GM18951 (cell line): Measurements from ENCODE around the gene PEX12.
A peak's percentile ranks its signal among the peaks of the same experiment; 100 is the strongest.
"Not testable (repeated sequence)": the region's sequence is repeated elsewhere in the genome, so short reads cannot be mapped to it uniquely, and the experiment has no call there.

Experiments used
- POLR2A ChIP-seq: IDR thresholded peaks from 4 replicates; pipeline ENCODE4 v1.6.1; 2011; ENCODE audit warnings: mild to moderate bottlenecking; ENCODE audit not compliant: insufficient read length, insufficient read depth; ENCODE audit errors: extremely low read depth
- in situ Hi-C: fragments of 300-500 bp; cut with MboI; formaldehyde crosslinking; loops from one replicate; pipeline ENCODE4 v1.12.0; 2022; ENCODE audit warnings: low sequenced_read_pairs, mixed read lengths, inconsistent platforms; ENCODE audit not compliant: unreplicated experiment

PEX12 gene

DNA sequence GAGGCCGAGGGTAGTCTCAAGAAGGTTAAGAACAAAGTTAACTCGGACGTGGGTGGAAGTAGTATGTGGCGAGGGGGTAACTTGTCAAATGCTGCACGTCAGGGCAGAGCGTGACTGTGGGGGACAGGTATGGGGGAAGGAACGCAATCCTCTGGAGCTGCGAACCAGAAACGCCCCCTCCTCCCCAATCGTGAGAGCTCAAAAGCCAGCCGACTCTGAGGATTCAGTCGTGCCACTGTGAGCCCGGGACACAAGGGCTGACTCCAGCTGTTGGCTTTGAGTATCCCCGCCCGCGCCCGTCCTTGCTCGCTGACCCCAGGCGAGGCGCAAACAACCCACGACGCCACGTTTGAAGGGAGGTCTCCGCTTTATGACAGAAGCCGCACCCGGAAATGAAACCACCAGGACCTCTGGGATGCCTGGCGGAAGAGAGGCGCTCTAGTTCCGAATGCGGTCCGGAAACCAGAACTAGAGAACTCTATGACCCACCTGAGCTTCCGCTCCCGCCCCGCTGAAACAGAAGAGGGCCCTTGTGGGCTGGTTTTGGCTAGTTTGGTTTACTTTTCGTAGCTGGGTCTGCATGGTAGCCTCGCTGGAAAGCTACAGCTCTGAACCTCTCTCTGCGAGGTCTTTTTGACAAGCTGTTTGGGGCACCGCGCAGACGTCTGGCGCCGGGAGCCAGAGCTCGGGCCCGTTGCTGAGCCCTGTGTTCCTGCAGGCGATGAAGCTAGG is at the start of gene PEX12:
Gene PEX12 (minus strand): TSS at position 375 of the 732 bp plus-strand sequence. CDS start 550 bp downstream, outside the sequence.
- in situ Hi-C loops = no loop called here
- TF ChIP-seq POLR2A = peak; percentile 87

DNA sequence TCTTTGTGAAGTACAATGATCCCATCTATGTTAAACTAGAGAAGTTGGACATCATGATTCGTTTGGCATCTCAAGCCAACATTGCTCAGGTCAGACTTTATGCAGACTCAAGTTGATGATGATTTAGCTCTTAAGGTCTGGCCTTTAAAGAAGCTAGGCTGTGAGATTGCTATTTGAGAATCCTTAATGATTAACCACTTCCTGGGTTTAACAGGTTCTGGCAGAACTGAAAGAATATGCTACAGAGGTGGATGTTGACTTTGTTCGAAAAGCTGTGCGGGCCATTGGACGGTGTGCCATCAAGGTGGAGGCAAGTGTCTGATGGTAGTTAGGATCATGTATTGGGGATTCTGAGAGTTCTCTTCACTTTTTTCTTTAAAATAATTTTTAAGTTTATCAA is 49.0 kb upstream of the PEX12 start:
- no peak for TF ChIP-seq POLR2A
- in situ Hi-C loops = no loop called here

DNA sequence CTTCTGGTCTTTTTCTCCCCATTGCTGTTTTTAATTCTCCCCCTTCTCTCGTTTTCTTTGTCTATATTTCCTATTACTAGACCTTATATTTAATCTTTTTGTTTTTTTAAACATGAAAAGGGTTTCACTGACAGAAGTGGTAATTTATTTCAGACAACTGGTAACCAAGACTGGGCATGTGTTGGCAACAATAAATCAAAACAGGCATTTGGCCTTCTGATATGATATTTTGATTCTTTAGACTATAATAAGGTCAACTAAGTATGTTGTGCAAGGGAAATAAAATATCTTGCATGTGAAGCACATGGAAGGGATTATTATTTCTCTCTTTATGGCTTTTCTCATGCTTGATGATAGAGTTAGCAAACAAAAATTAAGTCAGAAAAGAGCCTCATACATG is 43.4 kb upstream of the PEX12 start:
- TF ChIP-seq POLR2A = no peak
- in situ Hi-C loops = no loop called here

DNA sequence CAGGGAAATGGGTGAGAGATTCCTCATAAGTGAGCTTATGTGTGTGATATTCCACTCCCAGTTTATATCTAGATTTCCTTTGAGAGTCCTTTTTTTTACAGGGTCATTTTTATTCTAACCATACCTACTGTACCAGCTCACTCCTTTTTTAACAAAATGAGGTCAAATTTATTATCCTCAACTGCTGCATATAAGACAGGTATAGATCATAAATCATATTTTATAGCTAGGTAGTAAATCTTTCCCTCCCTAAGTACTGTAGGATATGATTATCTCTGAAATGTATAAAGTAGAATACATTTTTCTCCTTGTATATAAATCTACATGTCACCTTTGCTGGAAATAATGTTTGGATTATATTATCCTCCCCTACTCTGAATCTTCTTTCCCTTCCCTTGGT is 40.3 kb upstream of the PEX12 start:
- no peak for TF ChIP-seq POLR2A
- in situ Hi-C loops = no loop called here

DNA sequence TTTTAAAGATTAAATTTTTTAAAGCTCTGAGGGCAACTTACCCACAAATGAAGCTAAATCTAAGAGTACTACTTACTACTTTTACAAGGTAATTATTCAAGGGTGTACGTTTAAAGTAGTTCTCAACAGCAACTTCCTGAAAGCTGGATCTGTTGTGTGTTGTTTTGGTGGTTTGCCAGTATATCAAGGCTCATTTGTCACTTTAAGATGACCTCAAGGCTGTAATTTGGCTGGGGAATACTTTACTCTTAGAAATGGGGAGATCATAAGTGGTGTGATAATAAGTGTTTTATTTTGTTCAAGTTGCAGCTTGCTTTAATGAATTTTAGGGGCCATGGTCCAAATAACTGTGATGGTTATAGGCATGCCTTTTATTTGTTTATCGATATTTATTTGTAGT is 39.1 kb upstream of the PEX12 start:
- no peak for TF ChIP-seq POLR2A
- in situ Hi-C loops = no loop called here

DNA sequence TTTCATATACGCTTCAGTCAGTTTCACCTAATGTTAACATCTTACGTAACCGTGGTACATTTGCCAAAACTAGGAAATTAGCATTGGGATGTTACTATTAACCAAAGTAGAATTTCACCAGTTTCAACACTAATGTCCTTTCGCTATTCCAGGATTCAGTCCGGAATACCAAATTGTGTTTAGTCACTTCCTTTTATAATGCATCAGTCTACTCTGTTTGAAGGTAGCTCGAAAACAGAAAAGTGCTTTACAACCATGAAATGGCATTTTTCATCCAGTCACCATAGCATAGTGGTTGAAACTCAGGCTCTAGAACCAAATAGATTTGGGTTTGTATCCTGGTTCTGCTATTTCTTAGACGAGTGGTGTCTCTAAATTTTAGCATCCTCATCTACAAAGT is 38.2 kb upstream of the PEX12 start:
- TF ChIP-seq POLR2A = no peak
- in situ Hi-C loops = no loop called here

DNA sequence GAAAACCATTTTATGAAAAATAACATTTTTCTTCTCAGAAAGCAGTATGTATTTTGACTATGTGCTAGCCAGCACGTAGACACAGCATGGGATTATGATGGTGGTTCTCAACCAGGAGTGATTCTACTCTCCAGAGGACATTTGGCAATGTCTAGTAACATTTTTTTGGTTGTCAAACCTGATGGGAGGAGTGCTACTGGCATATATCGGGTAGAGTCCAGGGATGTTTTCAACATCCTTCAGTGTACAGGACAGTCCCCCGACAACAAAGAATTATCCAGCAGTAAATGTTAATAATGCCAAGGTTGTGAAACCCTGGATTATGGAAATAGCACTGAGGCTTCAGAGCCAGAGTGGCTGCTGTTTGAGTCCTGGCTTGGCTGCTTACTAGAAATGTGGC is 36.4 kb upstream of the PEX12 start:
- no peak for TF ChIP-seq POLR2A
- in situ Hi-C loops = no loop called here

DNA sequence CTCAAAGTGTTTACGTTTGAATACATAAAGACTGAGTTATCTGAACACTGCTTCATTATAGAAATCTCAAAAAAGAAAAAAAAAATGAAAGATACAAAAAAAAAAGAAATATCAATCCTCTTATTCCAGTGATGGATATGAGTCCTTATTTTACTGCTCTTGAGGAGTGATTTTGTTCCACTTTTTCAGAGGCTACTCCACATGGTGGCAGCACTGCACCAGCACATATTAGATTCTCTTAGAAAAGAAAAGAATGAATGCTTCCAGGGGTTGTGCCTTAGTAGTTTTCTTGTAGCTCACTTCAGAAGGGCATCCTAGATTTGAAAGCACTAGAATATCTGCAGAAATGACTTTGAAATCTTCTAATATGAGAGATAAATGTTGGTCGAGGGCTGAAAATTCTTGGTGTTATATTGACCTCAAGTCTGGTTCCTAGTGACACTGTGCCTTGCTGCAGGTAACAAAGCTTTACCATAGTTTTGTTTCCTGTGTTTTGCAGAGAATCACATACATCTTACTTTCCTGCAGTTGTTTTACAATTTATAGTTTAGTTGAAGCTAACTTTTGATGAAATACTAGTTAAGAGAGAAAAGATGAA is 34.7 kb upstream of the PEX12 start:
- in situ Hi-C loops = no loop called here
- TF ChIP-seq POLR2A = no peak

DNA sequence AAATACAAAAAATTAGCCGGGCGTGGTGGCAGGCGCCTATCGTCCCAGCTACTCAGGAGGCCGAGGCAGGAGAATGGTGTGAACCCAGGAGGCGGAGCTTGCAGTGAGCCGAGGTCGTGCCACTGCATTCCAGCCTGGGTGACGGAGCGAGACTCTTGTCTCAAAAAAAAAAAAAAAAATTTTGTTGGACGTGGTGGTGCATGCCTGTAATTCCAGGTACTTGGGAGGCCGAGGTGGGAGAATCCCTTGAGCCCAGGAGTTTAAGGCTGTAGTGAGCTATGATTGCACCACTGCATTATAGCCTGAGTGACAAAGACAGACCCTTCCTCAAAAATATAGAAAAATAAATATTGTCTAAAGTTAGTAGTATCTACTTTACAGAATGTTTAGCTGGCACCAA is 32.4 kb upstream of the PEX12 start:
- in situ Hi-C loops = not testable (repeated sequence)

DNA sequence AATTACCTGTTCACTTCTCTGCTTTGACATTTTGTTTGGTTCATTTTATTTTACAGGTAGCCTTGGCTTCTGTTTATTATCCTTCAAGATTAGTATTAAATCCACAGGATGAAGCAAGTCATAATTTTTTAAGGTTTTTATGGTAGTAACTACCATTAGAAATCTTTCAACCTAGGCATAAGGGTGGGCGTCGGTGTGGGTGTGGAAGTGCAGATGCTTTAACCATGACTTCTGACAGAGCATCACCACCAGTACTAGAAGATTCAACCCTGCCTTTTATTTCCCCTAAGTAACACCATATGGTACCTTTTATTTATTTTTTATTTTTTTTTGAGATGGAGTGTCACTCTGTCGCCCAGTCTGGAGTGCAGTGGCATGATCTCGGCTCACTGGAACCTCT is 31.5 kb upstream of the PEX12 start:
- in situ Hi-C loops = loop anchor here (10.0 kb wide), 1 partner anchor 135 kb away; no protein-coding TSS in a partner anchor
- no peak for TF ChIP-seq POLR2A

DNA sequence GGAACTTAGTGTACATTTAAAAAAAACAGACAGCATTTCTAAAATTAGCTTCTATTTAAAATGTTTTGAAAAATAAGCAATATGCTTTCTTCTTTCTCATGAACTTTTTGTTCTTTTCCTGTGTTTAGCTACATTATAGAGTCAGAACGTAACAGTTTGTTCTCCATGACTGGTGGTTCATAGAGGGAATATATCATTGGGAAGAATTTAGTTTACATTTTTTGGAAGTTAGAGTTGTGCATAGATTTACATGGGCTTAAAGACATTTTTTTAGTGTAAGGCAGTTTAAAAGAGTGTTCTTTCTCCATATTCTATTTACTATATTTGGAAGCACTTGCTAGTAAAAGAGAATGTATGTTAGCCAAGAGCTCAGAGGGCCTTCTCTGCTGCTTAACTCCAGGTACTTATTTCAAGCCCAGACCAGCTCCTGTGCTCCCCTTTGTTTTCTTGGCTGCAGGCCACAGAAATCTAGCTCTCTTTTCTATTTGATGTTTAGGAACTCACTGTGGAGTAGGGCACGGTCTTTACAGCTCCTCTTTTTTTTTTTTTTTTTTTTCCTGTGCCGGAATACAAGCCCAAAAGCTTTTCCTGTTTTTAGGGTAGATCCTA is 29.0 kb upstream of the PEX12 start:
- in situ Hi-C loops = loop anchor here (10.0 kb wide), 1 partner anchor 137 kb away; no protein-coding TSS in a partner anchor
- TF ChIP-seq POLR2A = no peak

DNA sequence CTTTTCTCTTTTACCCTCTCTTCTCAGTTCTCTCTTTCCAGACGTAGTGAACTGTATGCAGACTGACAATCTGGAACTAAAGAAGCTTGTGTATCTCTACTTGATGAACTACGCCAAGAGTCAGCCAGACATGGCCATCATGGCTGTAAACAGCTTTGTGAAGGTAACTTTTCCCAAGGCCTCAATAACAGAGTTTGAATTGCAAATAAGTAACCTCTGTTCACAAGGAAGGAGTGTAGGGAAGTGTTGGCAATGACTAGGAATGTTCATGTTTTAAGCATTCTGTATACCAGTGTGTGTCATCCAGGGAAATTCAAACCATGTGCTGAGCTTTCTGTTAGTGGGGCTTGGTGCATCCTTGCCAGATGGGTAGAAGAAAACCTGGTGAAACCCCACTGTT is 27.3 kb upstream of the PEX12 start:
- no peak for TF ChIP-seq POLR2A
- in situ Hi-C loops = loop anchor here (10.0 kb wide), 1 partner anchor 139 kb away; no protein-coding TSS in a partner anchor

DNA sequence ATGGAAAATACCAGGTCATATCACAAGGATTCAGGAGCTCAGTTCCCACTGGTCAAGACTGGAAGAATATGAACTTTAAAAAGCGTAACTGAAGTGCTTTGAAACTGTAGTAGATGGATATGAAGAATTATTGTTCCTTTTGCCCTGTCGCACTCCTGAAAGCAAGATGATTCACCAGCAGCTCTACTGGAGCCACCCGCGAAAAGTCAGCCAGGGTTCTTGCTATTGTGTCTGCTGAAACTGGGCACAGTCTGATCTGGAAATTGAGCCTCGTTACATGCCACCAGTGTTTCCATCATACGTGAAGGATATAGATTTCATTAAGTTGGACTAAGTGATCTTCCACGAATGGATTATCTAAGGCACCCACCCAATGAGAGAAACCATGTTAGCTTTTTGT is 25.3 kb upstream of the PEX12 start:
- in situ Hi-C loops = loop anchor here (10.0 kb wide), 1 partner anchor 141 kb away; no protein-coding TSS in a partner anchor

DNA sequence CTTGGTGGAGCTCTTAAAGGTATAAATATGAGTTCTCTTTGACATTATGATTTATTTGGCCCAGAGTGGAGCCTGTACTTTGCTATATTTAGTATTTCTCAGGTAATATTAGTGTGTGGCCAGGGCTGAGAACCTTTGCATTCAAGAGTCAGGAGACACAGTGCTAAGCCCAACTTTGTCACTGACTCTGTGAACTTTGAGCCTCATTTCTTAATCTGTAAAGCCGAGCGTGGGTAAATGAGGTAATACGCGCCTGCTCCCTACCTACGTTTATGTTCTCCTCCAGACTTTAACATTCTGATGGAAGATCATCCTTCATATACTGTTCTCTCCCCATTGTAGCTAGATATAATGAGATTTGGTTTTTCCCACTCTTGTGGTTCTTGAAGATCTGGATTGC is 19.2 kb upstream of the PEX12 start:
- TF ChIP-seq POLR2A = no peak
- in situ Hi-C loops = no loop called here

More for the DNA sequence above, 25.3 kb upstream of the PEX12 start:
- no peak for TF ChIP-seq POLR2A

DNA sequence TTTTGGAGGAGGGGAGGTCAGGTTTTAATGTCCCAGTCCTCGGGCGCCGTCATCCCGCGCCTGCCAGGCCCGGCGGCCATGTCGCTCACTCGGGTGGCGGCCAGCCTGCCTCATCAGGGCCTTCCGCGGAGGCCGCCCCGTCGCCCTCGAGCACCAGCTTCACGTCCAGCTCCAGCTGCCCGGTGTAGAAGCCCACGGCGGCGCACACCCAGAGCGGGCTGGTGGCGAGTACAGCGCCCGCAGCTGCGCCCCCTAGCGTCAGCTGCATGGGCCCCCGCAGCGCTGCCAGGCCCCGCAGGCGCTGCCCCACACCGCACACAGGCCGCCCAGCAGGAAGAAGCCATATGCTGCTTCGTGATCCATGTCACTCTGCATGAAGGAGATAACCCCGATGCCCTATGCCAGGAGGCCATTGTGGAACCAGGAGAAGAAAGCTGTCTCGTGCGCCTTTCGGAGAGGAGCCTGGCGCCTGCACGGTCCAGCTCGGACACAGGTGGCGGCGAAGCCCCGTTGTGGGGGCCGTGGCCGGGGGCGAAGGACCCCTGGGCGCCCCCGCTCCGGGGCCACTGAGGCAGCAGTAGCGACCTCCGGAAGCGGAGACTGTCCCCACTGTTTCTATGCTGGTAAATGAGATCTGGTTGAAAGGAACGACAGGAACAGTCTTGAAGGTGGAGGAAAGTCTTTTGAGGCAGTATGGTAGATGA is 18.3 kb upstream of the PEX12 start:
- in situ Hi-C loops = no loop called here
- TF ChIP-seq POLR2A = no peak
